ENCODE data around the gene VSTM5. TPM values are rescaled to one million over a fixed set of nuclear protein-coding genes. Genes with fewer than 3 reads are reported as not detected.
A peak's percentile ranks its signal among the peaks of the same experiment; 100 is the strongest.

VSTM5 gene
- total RNA-seq, 4 donors from 2014 or later: 0.79 TPM; not detected in 3

DNA sequence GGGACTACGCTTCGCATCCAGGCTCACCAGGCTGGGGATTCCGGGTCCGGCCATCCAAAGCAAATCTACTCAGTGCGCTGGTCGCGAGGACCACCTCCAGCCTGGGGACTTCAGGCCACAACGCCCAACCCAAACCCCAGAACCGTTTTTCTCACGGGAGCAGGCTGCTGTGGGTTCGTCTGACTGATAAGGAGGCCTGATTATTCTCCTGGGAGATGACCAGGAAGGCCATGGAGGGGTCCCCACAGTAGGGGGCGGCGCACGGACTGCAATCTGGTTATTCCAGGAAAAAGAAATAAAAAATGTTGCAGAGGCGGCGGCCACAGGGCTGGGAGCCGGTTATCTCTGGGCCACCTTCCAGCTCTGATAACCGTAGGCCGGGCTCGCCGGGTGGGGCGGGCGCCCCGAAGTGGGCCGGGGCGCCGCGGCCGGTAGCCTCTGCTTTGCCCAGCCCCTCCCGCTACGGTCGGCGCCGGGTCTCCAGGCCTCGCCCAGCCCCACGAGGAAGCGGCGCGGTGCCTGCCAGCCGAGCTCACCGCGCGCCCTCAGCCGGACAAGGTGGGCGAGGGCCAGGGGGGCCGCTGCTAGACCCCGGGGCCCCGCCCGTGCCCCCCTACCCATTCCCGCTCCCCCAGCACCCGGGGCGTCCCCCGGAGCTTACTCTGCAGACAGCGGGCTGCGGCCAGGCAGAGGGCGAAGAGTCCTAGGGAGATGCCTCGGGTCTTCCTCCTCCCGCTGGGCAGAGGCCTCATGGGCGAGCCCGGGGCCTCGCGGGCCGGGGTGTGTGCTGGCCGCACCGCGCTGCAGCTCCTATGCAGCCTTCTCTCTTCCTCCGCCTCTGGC, 446 bp downstream of the VSTM5 start:
- ATAC-seq (ENCODE audit: low FRiP score): peak; percentile 58
- TF ChIP-seq, protein P1, sequence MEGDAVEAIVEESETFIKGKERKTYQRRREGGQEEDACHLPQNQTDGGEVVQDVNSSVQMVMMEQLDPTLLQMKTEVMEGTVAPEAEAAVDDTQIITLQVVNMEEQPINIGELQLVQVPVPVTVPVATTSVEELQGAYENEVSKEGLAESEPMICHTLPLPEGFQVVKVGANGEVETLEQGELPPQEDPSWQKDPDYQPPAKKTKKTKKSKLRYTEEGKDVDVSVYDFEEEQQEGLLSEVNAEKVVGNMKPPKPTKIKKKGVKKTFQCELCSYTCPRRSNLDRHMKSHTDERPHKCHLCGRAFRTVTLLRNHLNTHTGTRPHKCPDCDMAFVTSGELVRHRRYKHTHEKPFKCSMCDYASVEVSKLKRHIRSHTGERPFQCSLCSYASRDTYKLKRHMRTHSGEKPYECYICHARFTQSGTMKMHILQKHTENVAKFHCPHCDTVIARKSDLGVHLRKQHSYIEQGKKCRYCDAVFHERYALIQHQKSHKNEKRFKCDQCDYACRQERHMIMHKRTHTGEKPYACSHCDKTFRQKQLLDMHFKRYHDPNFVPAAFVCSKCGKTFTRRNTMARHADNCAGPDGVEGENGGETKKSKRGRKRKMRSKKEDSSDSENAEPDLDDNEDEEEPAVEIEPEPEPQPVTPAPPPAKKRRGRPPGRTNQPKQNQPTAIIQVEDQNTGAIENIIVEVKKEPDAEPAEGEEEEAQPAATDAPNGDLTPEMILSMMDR (IDR thresholded peaks at IDR 0.05): no peak
- no peak for DNase-seq (ENCODE audit: low spot score)

DNA sequence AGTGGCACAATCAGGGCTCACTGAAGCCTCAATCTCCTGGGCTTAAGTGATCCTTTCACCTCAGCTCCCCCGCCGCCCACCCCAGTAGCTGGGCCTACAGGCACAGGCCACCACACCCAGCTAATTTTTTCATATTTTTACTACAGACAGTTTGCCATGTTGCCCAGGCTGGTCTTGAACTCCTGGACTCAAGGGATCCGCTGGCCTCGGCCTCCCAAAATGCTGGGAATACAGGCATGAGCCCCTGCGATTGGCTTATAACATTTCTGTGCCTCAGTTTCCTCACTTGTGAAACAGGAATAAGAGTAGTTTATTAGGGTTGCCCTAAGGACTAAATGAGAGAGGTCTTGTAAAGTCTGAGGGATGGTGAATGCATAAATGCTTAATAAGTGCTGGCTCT, 1.2 kb downstream of the VSTM5 start:
- ATAC-seq (ENCODE audit: low FRiP score) (no peak), DNase-seq (ENCODE audit: low spot score) (no peak)

DNA sequence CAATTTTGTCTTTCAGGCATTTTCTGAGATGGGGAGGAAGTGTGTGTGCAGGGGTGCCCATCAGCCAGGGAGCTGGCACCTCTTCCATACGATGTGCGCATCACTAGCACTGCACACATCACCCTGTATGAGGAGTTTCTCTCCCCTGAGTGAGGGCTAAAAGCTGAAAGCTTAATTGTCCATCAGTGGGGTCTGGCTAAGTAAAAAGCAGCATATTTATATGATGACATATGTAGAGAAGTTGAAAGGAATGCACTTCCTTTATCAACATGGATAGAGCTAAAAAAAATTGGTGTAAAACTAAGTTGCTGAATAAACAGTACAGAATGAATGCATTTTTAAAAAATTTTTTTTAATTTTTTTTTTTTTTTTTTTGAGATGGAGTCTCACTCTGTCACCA, 4.0 kb downstream of the VSTM5 start:
- TF ChIP-seq, protein P1 (IDR thresholded peaks at IDR 0.05): no peak
- DNase-seq (ENCODE audit: low spot score) (no peak), ATAC-seq (ENCODE audit: low FRiP score) (no peak)

More for the DNA sequence above, 1.2 kb downstream of the VSTM5 start:
- TF ChIP-seq, protein P1 (IDR thresholded peaks at IDR 0.05): no peak

- DNase-seq (ENCODE audit: low spot score): no peak
- TF ChIP-seq, protein P1 (IDR thresholded peaks at IDR 0.05): no peak
- ATAC-seq (ENCODE audit: low FRiP score): no peak
Observed at GRCh38 chr11:93845181-93846092, 5.0 kb downstream of the VSTM5 start.

- DNase-seq (ENCODE audit: low spot score) (no peak), ATAC-seq (ENCODE audit: low FRiP score) (no peak)
- TF ChIP-seq, protein P1 (IDR thresholded peaks at IDR 0.05): no peak
Observed at GRCh38 chr11:93844568-93844967, 5.8 kb downstream of the VSTM5 start.

- TF ChIP-seq, protein P1 (IDR thresholded peaks at IDR 0.05): no peak
Observed at GRCh38 chr11:93843906-93844305, 6.5 kb downstream of the VSTM5 start.

More at GRCh38 chr11:93843906-93844305, 6.5 kb downstream of the VSTM5 start:
- DNase-seq (ENCODE audit: low spot score) (no peak), ATAC-seq (ENCODE audit: low FRiP score) (no peak)
